HFFc6 (cell line): Measurements from ENCODE around the gene SPDYE1. TPM values are rescaled to one million over a fixed set of nuclear protein-coding genes. Genes with fewer than 3 reads are reported as not detected.
"Not testable (repeated sequence)": the region's sequence is repeated elsewhere in the genome, so short reads cannot be mapped to it uniquely, and the experiment has no call there.

ENCODE experiments used
- DNase-seq: peaks from one replicate; pipeline ENCODE4 v3.0.0-alpha.2; 2018
- H3K27ac Mint-ChIP-seq: 2 replicates; pipeline ENCODE4 v1.8.0; 2020; ENCODE audit warnings: mild to moderate bottlenecking, mixed read lengths
- H3K27me3 Mint-ChIP-seq: 2 replicates; pipeline ENCODE4 v1.8.0; 2021; ENCODE audit warnings: mild to moderate bottlenecking, moderate library complexity, mixed read lengths; ENCODE audit not compliant: insufficient read depth
- H3K36me3 Mint-ChIP-seq: 2 replicates; pipeline ENCODE4 v1.8.0; 2021; ENCODE audit warnings: low read depth, mixed read lengths
- H3K4me1 Mint-ChIP-seq: 2 replicates; pipeline ENCODE4 v1.8.0; 2020; ENCODE audit warnings: low read depth, mixed read lengths
- H3K4me3 Mint-ChIP-seq: 2 replicates; pipeline ENCODE4 v1.8.0; 2020; ENCODE audit warnings: mild to moderate bottlenecking, moderate library complexity, mixed read lengths
- H3K9me3 Mint-ChIP-seq: 2 replicates; pipeline ENCODE4 v1.8.0; 2020; ENCODE audit warnings: mild to moderate bottlenecking, mixed read lengths
- long read RNA-seq: library from polyadenylated mRNA; unstranded; transcript quantifications from one replicate; pipeline ENCODE4 v2.0.0, GENCODE V29; 2019
- total RNA-seq, 6 experiments: library from RNA; stranded (reverse); fragmentation: NEBNext Ultra II Directional; extraction: Animal tissue kit (Norgen Biotek cat#: 25700); gene quantifications; 2 replicates in 1 of 6; 3 replicates in 5 of 6; pipeline ENCODE4 v1.2.3, GENCODE V29; 2021
- TF ChIP-seq, protein P1 (sequence below): fragments of 200-600 bp; sonication (generic); IDR thresholded peaks from 2 replicates; pipeline ENCODE4 v1.5.0; 2021; ENCODE audit warnings: antibody characterized with exemption, mild to moderate bottlenecking

The SPDYE1 gene, protein sequence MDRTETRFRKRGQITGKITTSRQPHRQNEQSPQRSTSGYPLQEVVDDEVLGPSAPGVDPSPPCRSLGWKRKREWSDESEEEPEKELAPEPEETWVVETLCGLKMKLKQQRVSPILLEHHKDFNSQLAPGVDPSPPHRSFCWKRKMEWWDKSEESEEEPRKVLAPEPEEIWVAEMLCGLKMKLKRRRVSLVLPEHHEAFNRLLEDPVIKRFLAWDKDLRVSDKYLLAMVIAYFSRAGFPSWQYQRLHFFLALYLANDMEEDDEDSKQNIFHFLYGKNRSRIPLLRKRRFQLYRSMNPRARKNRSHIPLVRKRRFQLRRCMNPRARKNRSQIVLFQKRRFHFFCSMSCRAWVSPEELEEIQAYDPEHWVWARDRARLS
- not detected for total RNA-seq
- long read RNA-seq, partial matches to known transcripts = 0 of 3 reads
- long read RNA-seq, other reads (novel, unspliced or antisense) = 3 of 3 reads

DNA sequence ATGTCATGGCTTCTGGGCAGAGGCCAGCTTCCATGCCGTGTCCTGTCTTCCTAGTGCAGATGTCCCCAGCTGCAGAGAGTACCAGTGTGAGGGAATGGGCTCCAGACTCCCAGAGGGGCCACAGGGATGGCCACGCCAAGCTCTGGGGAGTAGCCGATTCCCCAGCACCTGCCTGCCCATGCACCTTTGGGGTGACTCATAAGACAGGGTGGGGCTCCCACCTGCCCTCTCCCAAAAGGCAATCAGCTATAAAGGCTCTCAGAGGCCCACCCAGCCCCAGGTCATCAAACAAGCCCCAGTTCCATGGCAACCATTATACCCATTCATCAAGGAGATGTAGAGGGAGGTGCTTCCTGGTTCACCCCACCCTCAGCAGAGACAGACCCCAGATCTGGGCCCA, at the start of gene SPDYE1:
TSS of gene SPDYE1 (plus strand) at position 366 of the 400 bp plus-strand sequence. CDS start 2,053 bp downstream, outside the sequence.
- H3K4me1 Mint-ChIP-seq, H3K36me3 Mint-ChIP-seq, H3K27ac Mint-ChIP-seq, H3K9me3 Mint-ChIP-seq, DNase-seq, H3K4me3 Mint-ChIP-seq, H3K27me3 Mint-ChIP-seq: not testable (repeated sequence)

DNA sequence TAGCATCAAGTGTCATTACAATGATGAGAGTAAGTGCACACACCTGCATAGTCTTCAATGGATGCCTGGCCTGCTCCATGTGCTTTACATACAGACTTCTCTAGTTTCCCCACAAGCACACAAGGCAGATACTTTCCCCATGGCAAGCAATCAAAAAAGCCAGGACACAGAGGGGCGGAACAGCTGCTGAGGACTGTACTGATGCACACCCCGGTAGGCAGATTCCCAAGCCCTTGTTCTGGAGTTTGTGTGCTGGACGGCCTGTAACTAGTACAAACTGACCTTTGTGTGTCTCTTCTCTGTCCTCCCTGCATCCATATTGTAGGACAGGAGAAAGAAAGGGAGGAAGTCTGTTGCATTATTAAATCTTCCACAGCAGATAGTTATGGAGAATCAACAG, 45.7 kb upstream of the SPDYE1 start:
- H3K4me1 Mint-ChIP-seq = peaks cover 15% of the 10 kb centered on the region
- no peak overlapping the region for H3K27ac Mint-ChIP-seq
- no peaks in the 10 kb centered on the region for H3K9me3 Mint-ChIP-seq
- peaks cover 8% of the 10 kb centered on the region for H3K36me3 Mint-ChIP-seq
- H3K27me3 Mint-ChIP-seq = peaks cover 1% of the 10 kb centered on the region; the same call in 1 of the 2 replicates
- DNase-seq = no peak
- H3K4me3 Mint-ChIP-seq = no peak overlapping the region
- TF ChIP-seq, protein P1, sequence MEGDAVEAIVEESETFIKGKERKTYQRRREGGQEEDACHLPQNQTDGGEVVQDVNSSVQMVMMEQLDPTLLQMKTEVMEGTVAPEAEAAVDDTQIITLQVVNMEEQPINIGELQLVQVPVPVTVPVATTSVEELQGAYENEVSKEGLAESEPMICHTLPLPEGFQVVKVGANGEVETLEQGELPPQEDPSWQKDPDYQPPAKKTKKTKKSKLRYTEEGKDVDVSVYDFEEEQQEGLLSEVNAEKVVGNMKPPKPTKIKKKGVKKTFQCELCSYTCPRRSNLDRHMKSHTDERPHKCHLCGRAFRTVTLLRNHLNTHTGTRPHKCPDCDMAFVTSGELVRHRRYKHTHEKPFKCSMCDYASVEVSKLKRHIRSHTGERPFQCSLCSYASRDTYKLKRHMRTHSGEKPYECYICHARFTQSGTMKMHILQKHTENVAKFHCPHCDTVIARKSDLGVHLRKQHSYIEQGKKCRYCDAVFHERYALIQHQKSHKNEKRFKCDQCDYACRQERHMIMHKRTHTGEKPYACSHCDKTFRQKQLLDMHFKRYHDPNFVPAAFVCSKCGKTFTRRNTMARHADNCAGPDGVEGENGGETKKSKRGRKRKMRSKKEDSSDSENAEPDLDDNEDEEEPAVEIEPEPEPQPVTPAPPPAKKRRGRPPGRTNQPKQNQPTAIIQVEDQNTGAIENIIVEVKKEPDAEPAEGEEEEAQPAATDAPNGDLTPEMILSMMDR = no peak

DNA sequence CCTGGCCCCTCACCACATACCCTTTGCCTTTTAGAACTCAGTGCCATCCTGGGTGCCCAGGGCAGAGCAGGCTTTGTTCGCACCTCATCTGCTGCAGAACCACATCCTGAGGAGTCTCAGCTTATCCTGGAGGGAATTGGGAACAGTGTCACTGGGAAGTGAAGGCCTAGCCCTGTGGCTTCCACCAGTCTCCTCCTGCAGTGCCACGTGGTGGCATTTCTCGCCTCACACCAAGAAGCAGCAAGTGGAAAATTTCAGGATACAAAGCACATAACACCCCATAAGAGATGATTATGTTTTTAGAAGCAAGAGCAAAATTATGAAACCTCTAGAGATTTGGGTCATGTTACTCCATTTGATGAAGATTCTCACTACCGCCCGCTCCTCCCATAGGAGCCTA, 44.6 kb upstream of the SPDYE1 start:
- Mint-ChIP-seq H3K27me3 (peaks cover 1% of the 10 kb centered on the region; the same call in 1 of the 2 replicates), H3K4me3 (no peak overlapping the region), H3K4me1 (peaks cover 9% of the 10 kb centered on the region), H3K27ac (no peak overlapping the region), H3K36me3 (peaks cover 6% of the 10 kb centered on the region; the same call in 1 of the 2 replicates), H3K9me3 (no peaks in the 10 kb centered on the region)
- TF ChIP-seq, protein P1 = no peak
- DNase-seq = no peak

DNA sequence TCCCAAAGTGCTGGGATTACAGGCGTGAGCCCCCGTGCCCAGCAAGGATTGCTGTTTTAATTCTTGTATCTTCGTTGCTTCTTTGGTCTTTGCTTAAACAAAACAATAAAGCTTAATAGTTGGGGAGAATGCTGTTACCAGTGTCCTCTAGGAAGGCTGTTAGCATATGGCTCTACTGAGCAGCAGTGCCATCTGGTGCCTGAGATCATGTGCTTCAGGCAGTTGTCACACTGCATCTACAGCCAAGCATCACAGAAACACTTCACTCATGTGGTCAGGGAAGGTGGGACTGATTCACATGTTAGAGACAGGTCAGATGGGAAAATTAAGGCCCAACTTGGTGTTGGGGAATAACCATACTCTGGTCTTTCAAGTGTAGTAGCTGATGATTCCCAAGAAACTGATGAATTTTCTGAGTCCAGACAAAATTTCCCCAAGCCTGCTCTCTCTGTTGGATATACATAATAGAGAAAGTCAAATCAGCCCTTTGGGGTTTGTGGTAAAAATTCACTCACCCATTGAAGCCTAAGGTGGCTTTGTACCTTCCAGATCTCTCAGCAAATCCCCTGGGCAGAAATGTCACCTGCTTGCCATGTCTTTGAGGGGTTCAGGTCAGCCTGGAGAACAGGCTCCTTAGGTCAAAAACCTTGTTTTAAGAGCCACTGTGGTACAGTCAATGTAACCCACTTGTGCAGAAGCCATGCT, 43.0 kb upstream of the SPDYE1 start:
- Mint-ChIP-seq H3K4me3 (no peak overlapping the region), H3K36me3 (peaks cover 10% of the 10 kb centered on the region), H3K27ac (no peak overlapping the region), H3K9me3 (no peaks in the 10 kb centered on the region), H3K27me3 (peaks cover 1% of the 10 kb centered on the region; the same call in 1 of the 2 replicates), H3K4me1 (peaks cover 6% of the 10 kb centered on the region)
- TF ChIP-seq, protein P1 = peak; percentile 76
- peak; percentile 68 for DNase-seq

DNA sequence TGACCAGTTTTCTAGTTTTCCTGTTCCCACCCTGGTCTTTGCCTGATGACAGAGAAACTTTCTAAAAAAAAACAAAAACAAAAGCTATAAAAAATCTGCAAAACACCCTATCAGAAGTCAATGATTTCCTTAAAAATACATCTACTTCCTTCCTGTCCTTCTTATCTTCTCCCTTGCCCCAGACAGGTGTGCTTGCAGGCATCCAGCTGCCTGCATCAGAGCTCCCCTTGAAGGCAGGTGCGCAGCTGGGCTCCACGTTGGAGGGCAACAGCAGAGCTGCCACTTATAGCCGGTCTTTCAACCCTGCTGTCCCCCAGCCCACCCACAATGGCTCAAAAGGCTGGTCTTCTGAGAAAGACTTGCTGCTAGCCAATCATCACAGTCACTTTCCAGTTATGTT, 41.7 kb upstream of the SPDYE1 start:
- TF ChIP-seq, protein P1 = no peak
- H3K36me3 Mint-ChIP-seq = peaks cover 19% of the 10 kb centered on the region
- H3K9me3 Mint-ChIP-seq = no peaks in the 10 kb centered on the region
- no peak overlapping the region for H3K4me3 Mint-ChIP-seq
- H3K27me3 Mint-ChIP-seq = peaks cover 1% of the 10 kb centered on the region; the same call in 1 of the 2 replicates
- H3K4me1 Mint-ChIP-seq = peaks cover 6% of the 10 kb centered on the region
- DNase-seq = no peak
- H3K27ac Mint-ChIP-seq = no peak overlapping the region
